Measurements from ENCODE around the gene D2HGDH. TPM values are rescaled to one million over a fixed set of nuclear protein-coding genes. Genes with fewer than 3 reads are reported as not detected.

Gene D2HGDH
- total and polyA plus RNA-seq, 2 experiments from 2014 or later: 3.7 to 17.3 TPM

DNA sequence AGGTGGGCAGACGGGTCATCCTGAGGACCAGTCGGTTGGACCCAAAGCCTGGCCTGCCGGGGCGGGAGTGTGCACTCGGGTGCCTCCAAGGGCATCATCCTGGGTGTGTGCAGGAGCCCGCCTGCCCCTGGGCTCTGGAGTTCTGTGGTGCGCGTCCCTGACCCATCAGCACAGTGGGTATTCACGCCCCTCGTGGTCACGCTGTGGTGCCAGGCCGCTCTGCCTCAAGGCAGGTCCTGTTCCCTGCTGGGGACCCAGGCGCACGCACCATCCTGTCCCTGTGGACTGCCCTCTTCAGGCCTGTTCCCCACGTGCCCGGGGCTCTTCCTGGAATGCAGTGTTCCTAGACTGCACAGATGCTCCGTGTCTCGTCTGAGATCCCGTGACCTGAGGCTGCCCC, 14.3 kb upstream of the D2HGDH start (continued):
- TF ChIP-seq, protein P1, sequence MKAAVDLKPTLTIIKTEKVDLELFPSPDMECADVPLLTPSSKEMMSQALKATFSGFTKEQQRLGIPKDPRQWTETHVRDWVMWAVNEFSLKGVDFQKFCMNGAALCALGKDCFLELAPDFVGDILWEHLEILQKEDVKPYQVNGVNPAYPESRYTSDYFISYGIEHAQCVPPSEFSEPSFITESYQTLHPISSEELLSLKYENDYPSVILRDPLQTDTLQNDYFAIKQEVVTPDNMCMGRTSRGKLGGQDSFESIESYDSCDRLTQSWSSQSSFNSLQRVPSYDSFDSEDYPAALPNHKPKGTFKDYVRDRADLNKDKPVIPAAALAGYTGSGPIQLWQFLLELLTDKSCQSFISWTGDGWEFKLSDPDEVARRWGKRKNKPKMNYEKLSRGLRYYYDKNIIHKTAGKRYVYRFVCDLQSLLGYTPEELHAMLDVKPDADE (IDR thresholded peaks at IDR 0.05): no peak
- TF ChIP-seq ZNF114 (CRISPR knock-in tag; IDR thresholded peaks at IDR 0.05): no peak
- TF ChIP-seq EZH2 (IDR thresholded peaks at IDR 0.05; ENCODE audit: low read depth, unreplicated experiment): no peak

DNA sequence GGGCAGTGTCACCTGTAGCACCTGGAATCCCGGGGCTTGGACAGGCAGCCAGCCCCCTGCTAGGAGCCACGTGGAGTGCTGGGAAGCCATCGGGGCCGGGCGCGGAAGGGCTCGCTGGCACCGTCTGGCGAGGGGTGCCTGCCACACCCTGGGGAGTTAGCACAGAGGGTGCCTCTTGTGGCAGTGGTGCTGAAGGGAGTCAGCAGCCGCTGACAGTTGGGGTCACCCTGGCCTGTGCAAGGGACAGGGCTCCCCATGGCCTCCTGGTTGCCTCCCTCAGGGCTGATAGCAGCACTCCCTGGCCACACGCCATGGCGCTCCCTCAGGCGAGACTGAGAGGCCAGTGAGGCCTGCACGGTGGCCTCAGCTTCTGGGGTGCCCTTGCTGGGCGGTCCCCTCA, 13.9 kb upstream of the D2HGDH start:
- Mint-ChIP-seq H3K4me1 (no peaks in the 10 kb centered on the region), H3K36me3 (ENCODE audit: low read depth) (peaks cover 78% of the 10 kb centered on the region), H3K27ac (no peak overlapping the region), H3K4me3 (no peak overlapping the region), H3K27me3 (ENCODE audit: insufficient read depth, low read depth, poor library complexity) (peaks cover 8% of the 10 kb centered on the region), H3K9me3 (peaks cover 30% of the 10 kb centered on the region)
- H3K4me1 ChIP-seq (ENCODE audit: insufficient read depth): no peaks in the 10 kb centered on the region
- no peaks in the 10 kb centered on the region for H3F3A ChIP-seq (replicated peaks; ENCODE audit: low read depth)
- H3K9me2 ChIP-seq (ENCODE audit: insufficient read depth): no peaks in the 10 kb centered on the region
- H3K27ac ChIP-seq (ENCODE audit: low read depth): no peak overlapping the region
- TF ChIP-seq ZNF462 (CRISPR knock-in tag; IDR thresholded peaks at IDR 0.05): no peak
- TF ChIP-seq CTCF (conservative IDR thresholded peaks at IDR 0.05; ENCODE audit: low read depth in 2 of 2): no peak
- TF ChIP-seq, protein P1 (IDR thresholded peaks at IDR 0.05): no peak
- no peak for TF ChIP-seq STAT1 (IDR thresholded peaks at IDR 0.05; ENCODE audit: unreplicated experiment)
- TF ChIP-seq CREB1 (CRISPR knock-in tag; IDR thresholded peaks at IDR 0.05; ENCODE audit: low read depth): no peak
- TF ChIP-seq EZH2 (IDR thresholded peaks at IDR 0.05; ENCODE audit: low read depth, unreplicated experiment): no peak
- TF ChIP-seq ZNF331 (CRISPR knock-in tag; IDR thresholded peaks at IDR 0.05; ENCODE audit: low read depth): no peak
- no peak for TF ChIP-seq NANOG (IDR thresholded peaks at IDR 0.05; ENCODE audit: borderline replicate concordance)
- TF ChIP-seq, protein P2, sequence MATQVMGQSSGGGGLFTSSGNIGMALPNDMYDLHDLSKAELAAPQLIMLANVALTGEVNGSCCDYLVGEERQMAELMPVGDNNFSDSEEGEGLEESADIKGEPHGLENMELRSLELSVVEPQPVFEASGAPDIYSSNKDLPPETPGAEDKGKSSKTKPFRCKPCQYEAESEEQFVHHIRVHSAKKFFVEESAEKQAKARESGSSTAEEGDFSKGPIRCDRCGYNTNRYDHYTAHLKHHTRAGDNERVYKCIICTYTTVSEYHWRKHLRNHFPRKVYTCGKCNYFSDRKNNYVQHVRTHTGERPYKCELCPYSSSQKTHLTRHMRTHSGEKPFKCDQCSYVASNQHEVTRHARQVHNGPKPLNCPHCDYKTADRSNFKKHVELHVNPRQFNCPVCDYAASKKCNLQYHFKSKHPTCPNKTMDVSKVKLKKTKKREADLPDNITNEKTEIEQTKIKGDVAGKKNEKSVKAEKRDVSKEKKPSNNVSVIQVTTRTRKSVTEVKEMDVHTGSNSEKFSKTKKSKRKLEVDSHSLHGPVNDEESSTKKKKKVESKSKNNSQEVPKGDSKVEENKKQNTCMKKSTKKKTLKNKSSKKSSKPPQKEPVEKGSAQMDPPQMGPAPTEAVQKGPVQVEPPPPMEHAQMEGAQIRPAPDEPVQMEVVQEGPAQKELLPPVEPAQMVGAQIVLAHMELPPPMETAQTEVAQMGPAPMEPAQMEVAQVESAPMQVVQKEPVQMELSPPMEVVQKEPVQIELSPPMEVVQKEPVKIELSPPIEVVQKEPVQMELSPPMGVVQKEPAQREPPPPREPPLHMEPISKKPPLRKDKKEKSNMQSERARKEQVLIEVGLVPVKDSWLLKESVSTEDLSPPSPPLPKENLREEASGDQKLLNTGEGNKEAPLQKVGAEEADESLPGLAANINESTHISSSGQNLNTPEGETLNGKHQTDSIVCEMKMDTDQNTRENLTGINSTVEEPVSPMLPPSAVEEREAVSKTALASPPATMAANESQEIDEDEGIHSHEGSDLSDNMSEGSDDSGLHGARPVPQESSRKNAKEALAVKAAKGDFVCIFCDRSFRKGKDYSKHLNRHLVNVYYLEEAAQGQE (IDR thresholded peaks at IDR 0.05; ENCODE audit: unreplicated experiment): no peak
- TF ChIP-seq ZNF114 (CRISPR knock-in tag; IDR thresholded peaks at IDR 0.05): no peak
- H3K27me3 ChIP-seq (ENCODE audit: insufficient read depth): no peaks in the 10 kb centered on the region
- H2AFZ ChIP-seq: no peak overlapping the region
- no peak overlapping the region for H3K4me3 ChIP-seq
- DNase-seq (ENCODE audit: low spot score): no peak
- peaks cover 7% of the 10 kb centered on the region for H3K36me3 ChIP-seq (ENCODE audit: insufficient read depth)
- no peaks in the 10 kb centered on the region; the same call in 1 of the 2 replicates for H3K79me2 ChIP-seq (replicated peaks; ENCODE audit: insufficient read depth)
- peaks cover 15% of the 10 kb centered on the region for H4K20me1 ChIP-seq (replicated peaks; ENCODE audit: insufficient read depth)
- ATAC-seq: no peak
- H3K4me2 ChIP-seq: no peak overlapping the region
